ENCODE measurements around the gene MYRFL.

DNA sequence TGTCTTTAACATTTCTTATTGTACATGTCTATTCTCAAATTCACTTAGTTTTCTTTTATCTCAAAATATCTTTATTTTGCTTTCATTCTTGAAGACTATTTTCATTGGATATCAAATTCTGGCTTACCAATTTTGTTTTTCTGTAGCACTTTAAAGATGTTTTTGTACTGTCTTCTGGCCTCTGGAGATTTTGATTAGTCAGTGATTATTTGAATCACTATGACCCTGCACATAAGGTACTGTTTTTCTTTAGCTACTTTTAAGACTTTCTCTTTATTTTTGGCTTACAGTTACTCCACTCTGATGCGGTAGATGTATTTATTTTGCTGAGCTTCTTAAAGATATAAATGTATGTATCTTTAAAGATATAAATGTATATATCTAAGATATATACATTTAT, 49.6 kb downstream of the MYRFL start:
- no peak for TF ChIP-seq POLR2A (IDR thresholded peaks at IDR 0.05)
- TF ChIP-seq, protein P1, sequence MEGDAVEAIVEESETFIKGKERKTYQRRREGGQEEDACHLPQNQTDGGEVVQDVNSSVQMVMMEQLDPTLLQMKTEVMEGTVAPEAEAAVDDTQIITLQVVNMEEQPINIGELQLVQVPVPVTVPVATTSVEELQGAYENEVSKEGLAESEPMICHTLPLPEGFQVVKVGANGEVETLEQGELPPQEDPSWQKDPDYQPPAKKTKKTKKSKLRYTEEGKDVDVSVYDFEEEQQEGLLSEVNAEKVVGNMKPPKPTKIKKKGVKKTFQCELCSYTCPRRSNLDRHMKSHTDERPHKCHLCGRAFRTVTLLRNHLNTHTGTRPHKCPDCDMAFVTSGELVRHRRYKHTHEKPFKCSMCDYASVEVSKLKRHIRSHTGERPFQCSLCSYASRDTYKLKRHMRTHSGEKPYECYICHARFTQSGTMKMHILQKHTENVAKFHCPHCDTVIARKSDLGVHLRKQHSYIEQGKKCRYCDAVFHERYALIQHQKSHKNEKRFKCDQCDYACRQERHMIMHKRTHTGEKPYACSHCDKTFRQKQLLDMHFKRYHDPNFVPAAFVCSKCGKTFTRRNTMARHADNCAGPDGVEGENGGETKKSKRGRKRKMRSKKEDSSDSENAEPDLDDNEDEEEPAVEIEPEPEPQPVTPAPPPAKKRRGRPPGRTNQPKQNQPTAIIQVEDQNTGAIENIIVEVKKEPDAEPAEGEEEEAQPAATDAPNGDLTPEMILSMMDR (IDR thresholded peaks at IDR 0.05): no peak
